GM21723 (cell line): Measurements from ENCODE around the gene SH2D4B.

ENCODE experiments used
- ATAC-seq: cut with Tn5 transposase; IDR thresholded peaks from one replicate; pipeline ENCODE4 v1.9.1; 2021; ENCODE audit warnings: mild to moderate bottlenecking, moderate library complexity; ENCODE audit not compliant: unreplicated experiment

Gene SH2D4B

DNA sequence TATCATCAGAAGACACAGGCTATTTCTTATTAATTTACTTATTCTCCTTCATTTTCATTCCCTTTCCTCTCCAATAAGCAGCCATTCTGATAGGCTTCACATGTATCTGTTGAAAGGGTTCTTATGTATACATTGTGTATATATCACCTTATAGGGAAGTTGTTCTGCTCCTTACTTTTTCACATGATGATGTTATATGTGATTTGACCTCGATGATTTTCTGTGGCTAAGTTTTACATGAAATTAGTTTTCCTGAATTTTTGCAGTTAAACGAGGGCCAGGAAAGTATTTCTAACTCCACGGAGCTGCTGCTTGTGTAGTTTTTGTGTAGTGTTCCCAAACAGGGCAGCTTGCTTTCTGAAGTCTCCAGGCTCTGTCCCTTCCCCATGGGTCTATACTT lies 84.5 kb downstream of the SH2D4B start:
- ATAC-seq: no peak

DNA sequence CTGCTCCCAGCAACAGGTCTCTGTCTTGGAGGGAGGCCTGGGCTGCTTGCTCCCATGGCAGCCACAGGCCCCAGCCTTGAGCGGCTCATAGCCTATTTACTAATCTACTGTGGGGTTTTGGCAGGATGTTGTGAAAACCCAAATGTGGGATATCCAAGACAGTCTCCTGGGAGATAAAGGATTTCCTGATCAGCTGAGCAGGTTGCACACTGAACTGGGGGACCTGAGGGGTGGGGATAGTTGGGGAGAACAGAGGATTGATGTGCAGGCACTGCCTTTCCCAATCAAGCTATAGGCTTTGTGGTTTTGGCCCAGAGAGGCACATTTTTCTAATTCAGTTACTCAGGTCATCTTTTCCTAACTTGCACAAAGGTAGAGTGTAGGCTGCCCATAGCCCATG lies 92.6 kb downstream of the SH2D4B start:
- no peak for ATAC-seq

DNA sequence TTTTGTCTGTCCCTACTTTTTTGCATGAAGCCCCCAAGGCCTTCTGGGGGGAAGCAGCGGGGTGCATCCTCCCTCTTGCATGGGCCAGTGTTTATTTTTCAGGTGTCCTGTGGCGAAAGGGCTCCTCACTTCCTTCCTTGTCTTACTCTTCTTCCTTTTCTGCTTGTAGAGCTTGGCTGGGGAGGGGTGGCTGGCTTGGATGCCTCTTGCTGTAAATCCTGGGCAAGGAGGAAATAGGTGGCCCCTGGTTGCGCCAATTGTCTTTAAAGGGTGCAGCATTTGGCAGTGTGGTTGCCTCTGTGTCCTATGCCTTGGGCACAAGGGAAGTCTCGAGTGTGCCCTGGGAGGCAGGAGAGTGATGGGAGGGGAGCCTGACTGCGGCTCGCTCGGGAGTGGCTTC lies 95.0 kb downstream of the SH2D4B start:
- ATAC-seq: no peak

DNA sequence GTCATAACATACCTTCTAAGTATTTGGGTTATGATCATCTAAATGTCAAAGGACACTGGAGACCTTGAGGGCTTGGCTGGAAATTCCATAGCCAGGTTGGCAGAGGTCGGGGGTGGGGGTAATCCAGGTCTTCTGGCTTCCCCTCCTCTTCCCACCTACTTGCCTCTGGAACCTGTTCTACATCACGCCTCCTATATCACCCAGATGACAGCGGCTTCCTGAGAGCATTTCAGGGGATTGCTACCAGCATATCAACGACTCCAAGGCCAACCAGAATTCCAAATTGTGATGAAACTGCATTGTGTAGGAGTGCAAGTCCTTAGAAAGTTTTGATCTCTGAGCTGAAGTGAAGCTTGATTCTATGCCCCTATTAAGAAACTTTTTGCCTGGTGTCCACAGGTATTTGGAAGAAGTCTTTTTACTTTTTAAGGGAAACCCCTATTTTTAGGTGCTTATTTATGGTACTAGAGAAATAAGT lies 95.7 kb downstream of the SH2D4B start:
- ATAC-seq: no peak

DNA sequence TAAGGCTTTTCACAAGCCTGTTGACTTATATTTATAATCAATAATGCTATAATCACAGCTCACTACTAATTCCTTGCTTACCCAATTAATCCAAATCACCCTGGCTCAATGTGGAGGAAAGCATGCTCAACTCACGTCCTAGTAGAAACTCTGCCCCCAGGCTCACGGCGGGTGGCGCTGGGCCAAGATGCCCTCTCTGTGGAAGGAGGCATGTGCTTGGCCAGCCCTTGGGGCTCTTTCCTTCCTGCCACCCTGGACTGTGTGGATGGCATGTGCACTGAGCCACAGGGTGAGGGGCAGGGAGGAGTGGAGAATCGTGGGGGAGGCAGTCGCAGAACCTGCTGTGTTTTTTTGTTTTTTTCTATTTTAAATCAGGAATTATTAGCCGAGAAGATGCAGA lies 96.2 kb downstream of the SH2D4B start:
- no peak for ATAC-seq

DNA sequence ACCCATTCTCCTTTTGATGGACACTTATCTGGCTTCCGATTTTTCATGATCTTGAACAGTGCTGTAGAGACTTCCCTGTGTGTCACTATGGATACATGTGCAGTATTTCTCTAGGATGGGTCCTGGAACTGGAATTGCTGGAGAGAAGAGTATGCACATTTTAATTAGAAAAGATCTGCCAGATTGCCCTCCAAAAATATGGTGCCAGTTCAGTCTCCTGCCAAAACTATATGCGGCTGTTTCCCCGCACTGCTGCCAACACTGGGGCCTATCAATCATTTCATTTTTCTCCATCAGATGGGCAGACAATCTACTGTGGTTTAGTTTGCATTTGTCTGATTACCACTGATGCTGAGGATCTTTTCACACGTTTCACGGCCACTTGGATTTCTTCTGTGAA lies 105.0 kb downstream of the SH2D4B start:
- ATAC-seq: no peak

DNA sequence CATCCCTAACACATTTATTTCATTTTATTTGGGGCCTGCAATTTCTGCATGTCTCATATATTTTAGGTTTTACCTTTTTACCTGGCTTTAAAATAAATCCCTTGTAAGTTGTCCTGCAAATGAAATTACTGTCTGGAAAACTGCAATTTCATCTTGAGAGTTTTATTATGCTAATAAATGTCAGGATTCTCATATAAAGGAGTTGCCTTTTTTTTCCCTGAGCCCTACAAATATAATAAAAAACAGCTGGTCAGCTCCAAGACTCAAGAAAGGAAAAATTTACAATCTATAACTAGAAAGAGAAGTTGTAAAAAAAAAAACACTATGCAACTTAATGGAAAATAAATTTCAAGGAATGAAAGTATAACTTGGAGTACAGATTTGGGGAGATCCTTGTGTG lies 108.7 kb downstream of the SH2D4B start:
- no peak for ATAC-seq

DNA sequence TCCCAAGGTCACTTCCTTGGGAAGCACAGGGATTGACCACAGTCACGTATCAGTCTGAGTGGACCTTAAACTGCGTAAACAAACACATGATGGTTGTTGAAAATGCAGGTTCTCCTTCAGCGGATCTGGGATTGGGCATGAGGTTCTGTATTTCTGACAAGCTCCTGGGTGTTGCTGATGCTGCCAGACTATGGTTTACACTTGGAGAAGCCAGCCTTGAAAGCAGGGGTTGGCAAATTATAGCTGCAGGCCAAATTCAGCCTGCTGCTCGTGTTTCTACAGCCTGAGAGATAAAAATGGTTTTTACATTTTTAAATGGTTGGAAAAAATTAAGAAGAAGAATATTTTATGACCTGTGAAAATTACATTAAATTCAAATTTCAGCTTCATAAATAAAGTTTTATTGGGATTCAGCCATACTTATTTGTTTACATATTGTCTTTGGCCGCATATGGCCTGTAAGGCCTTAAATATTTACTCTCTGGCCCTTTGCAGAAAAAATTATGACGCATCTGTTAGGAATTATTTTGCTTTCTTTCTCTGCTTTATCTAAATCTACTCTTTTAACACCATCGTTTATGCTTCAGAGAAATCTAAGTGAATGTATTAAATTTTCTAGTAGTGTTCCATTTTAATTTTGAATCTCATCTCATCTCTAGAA lies 109.6 kb downstream of the SH2D4B start:
- no peak for ATAC-seq

DNA sequence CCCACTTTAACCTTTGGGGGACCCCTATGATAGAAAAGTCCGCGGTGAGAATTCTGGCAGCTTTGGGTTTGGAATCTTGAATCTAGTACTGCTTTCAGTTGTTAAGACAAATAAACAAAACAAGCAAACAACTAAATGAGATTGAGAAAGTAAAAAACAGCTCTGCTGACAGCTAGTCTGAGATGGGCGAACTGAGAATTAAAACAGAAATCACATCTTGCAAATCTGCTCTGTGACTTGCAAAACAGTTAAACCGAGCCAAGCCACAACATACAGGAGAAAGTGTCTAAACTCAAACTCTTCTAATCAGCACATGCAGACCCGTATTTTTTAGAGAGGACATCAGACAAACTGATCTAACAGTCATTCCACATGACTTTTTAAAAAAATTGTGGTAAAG lies 110.4 kb downstream of the SH2D4B start:
- no peak for ATAC-seq

DNA sequence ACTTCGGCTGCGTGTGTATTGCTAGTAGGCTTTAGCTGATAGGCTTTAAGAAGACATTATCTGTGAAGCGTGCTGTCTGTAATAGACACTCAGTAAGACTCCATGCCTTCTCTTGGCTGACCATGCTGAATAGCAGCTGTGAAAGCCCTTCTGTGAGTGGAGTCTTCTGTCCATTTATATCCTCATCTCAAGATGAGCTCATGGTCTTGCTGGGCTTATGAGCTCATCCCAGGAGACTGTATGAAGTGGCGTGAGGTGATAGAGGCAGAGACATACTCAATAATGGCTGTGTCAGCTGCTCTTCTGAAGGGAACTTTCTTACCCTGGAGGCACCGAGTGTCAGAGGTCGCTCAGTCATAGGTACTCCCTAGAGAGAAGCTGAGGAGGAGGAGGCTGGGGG lies 111.5 kb downstream of the SH2D4B start:
- no peak for ATAC-seq

DNA sequence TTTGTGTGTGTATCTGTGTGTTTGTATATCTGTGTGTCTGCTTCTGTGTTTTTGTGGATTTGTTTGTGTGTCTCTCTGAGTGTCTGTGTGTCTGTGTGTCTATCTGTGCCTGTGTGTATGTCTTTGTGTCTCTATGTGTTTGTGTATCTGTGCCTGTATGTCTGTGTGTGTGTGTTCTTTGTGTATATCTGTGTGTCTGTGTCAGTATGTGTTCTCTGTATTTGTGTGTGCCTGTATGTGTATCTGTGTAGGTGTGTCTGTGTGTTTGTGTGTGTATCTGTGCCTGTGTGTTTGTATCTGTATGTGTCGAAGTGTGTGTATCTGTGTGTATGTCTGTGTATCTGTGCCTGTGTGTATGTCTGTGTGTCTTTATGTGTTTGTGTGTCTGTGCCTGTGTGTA lies 118.2 kb downstream of the SH2D4B start:
- no peak for ATAC-seq

DNA sequence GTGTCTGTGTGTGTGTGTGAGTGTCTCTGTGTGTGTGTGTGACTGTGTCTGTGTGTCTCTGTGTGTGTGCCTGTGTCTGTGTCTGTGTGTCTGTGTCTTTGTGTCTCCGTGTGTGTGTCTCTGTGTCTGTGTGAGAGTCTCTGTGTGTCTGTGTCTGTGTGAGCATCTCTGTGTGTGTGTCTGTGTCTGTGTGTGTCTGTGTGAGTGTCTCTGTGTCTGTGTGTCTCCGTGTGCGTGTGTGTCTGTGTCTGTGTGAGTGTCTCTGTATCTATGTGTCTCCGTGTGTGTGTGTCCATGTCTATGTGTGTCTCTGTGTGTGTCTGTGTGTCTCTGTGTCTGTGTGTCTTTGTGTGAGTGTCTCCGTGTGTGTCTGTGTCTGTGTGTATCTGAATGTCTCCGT lies 120.4 kb downstream of the SH2D4B start:
- ATAC-seq: no peak

DNA sequence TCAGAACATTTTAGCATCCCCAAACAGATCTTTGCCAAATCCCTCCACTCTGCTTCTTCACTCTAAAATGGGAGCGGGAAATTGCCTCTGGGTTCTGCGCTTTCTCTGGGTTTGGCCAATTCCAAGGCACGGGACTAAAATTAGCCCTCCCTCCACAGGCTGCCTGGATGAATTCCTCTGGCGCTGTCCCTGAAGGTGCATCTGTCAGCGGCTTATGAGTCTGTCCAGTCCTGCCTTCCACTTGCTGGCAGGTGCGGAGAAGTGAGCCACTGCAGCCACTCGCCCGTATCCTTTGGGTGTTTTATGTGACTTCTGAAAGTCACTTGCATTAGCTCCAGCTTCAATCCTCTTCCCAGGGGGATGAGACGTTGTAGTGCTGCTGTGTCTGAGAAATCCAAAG lies 121.6 kb downstream of the SH2D4B start:
- no peak for ATAC-seq

DNA sequence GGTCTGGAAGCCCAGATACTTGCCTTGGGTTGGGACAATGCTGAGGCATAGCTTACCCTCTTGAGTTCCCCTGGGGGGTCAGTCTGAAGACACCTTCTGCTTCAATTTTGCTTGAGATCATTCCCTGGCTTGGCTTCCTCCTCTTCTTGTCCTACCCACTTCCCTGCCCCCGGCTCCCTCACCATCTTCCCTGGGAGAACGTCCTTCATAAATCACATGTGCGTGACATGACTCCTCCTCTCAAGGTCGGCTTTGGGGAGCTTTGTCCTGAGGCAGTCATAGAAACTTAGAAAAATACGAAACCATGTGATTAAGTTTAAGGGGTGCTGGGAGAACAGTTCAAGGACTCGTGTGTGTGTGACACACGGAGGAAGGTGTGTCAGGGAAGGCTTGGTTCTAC lies 122.6 kb downstream of the SH2D4B start:
- no peak for ATAC-seq

DNA sequence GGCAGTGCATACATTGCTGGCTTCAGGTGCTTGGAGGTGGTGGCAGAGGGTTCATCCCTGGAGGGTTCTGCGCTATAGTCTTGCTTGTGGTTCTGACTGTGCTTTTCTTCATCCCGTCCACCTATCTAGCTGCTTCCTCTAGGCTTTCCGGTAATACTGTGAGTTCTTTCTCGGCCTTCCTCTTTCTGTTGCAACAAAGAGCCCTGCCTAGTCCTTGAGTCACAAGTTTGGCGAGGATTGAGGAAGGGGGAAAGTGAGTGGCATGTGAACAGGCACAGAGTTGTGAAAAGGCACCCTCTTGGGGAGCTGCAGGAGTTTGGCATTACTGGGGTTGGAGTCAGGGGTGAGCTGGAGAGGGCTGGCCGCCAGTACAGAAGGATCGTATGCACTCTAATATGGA lies 123.0 kb downstream of the SH2D4B start:
- ATAC-seq: no peak

DNA sequence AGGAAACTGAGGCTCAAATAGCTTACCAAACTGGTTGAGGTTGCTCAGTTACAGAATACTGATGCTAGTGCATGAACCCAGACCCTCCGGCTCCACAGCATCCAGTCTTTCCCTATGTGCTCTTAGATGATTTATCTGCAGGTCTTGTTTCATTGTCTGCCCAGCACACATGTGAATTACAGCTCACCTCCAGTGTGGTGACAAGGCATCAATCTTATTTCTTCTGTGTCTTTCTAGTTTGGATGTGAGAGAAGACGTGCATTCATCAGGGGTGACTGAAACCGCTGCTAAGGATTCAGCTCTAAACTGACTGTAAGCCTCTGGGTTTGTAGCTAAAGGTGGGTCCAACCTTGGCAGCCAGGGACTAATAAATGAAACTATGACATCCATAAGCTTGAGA lies 123.8 kb downstream of the SH2D4B start:
- no peak for ATAC-seq

DNA sequence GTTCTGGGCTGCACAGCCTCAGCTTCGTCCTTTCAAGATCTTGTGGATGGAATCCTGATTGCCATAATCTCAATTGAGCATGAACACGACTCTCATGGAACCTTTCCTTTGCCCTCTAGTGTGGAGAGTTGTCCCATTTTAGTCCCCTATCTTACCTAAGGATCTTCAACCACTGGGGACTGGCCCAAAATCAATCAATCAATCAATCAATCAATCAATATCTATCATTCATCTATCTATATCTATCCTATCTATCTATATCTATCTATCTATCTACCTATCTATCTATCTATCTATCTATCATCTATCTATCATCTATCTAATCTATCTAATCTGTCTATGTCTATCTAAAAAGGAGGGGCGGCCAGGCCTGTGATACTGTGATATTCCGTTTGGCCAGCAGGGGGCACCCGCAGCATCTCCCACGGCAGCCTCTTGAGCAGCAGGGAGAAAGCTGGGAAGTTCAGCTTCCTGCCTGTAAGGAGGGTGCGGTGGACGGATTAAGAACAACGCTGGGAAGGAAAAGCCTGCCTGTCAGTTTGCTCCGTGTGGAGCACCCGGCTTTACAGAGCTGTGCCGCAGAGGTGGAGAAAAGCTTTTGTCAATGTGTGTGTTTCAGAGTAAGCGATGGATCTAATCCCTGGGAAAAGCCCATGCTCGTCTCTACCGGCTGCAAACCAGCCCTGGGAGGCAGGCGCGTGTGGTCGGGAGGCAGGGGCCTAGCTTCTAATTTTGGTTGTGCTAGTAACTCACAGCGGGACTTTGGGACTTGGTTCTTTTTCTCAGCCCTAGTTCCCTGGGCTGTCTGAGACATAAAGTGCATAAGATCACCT lies 124.9 kb downstream of the SH2D4B start:
- peak; percentile 78 for ATAC-seq

DNA sequence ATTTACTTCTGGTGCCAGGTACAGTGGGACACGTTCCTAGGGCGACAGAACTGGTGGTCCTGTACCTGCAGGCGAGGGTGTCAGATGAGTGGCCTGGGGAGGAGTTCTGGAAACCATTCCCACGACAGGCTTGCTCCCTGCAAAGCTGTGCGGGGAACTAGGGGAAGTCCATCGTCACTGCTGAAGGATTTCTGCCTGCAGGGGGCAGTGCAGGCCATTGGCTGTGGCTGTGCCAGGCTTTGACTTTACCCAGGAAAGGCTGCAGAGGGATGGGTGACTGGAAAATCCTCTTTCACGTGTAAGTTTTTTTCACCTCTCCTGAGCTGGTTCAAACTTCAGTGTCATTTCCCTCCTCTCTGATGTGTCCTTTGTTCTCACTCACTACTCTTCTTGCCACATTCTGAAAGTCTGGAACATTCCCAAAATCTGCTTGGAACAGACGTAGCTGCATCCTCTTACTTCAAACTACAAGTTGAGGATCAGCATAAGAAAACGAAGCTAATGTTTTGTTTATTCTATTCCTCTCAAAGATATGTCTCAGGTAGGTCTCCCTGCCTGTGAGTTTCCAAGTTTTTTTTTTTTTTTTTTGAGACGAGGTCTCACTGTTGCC lies 126.5 kb downstream of the SH2D4B start:
- peak; percentile 66 for ATAC-seq

DNA sequence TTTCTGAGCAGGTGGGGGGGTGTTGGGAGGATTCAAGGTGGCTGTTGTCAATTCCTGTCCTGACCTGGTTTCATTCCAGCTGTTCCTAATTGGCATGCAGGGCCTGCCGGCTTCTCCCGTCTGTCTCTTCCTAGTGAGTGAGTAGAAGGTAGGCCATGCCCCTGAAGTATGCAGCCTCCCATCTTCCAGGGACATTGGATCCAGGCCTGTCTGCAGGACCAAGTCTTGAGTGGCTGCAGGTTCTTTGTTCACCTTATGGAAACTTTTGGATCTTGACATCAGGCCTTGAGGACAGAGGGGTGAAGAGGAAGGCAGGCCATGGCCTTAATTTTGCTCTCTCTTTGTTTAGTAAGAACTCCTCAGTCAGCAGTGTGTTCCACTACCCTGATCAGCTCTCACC lies 131.8 kb downstream of the SH2D4B start:
- ATAC-seq: no peak

DNA sequence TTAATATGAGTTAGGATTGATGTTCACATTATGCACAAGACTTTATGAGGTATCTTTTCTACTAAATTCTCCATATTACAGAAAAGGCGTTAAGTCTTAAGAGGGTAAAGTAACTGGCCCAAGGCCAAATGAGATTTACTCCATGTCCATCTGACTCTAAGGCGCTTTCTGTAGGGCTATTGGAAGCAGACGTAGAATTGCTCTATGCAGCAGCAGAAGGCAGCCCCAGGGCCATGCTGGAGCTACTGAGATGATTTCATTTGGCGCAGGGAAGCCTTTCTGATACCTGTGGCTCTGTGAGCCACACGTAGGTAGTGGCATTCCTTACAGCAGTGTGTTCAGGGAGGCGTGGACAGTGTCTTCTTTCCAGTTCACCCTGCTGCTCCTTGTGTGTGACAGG lies 133.1 kb downstream of the SH2D4B start:
- ATAC-seq: no peak

DNA sequence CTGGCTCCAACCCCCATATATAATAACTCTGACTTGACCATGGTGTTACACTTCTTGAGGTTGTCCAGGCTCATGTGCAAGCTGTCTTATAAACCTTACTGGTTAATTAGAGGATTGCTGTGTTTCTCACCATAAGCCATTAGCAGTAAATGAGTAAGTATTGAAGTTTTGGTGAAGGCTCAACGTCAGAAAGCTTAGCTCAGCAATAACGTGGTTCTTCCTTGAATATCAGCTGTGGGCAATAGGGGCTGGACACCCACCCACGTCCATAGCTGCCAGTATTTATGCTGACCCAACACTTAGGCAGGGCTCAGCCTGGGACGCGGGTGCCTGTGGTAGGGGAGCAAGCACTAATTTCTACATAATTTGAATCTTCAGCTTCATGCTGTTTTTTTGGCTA lies 134.1 kb downstream of the SH2D4B start:
- ATAC-seq: no peak

DNA sequence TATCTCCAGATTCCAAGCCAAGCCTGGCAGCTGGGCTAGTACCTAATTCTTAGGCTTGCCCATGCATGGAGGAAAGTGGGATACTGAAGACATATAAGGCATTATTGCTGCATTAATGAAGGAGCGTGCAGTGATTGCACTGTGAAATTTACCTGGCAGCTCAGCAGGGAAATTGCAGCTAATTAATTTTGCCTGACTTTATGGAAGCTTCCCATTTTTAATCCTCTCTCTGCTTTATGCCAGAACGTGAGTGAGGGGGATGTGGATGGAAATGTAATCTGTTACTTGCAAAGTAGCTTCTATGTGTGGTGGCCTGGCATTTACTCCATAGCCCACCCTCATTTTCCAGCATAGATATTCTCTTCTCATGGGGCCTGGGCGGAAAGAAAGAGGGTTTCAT lies 134.9 kb downstream of the SH2D4B start:
- ATAC-seq: no peak
